K562 (cell line): ENCODE data around the gene MRPS6.

Experiments used
- CTCF ChIP-seq, 3 experiments: IDR thresholded peaks in 2 of 3; conservative IDR thresholded peaks in 1 of 3; 2 replicates each; pipeline ENCODE4 v1.5.1; 2011 to 2012; ENCODE audit warnings: low read length in 3 of 3, mild to moderate bottlenecking in 3 of 3, control low read depth in 2 of 3, improper control_type of control experiment in 1 of 3, inconsistent platforms in 1 of 3, low read depth in 1 of 3, mixed read lengths in 1 of 3, moderate library complexity in 1 of 3; ENCODE audit not compliant: insufficient read depth in 2 of 3
- E2F6 ChIP-seq, 2 experiments: IDR thresholded peaks; 2 replicates each; pipeline ENCODE4 v1.6.1; 2011; ENCODE audit warnings: borderline replicate concordance in 1 of 2, control low read depth in 1 of 2, low read depth in 1 of 2, low read length in 1 of 2, mild to moderate bottlenecking in 1 of 2, mixed read lengths in 1 of 2, moderate library complexity in 1 of 2; ENCODE audit not compliant: insufficient read depth in 1 of 2, insufficient read length in 1 of 2, poor library complexity in 1 of 2, severe bottlenecking in 1 of 2; ENCODE audit errors: extremely low read depth in 1 of 2
- EZH2 ChIP-seq: IDR thresholded peaks from 2 replicates; pipeline ENCODE4 v1.6.1; 2012; ENCODE audit warnings: low read depth, mild to moderate bottlenecking, inconsistent platforms, low read length, borderline replicate concordance
- GABPA ChIP-seq: fragments of 200-800 bp; sonication (Bioruptor generic); conservative IDR thresholded peaks from 2 replicates; pipeline ENCODE4 v1.6.1; 2016; ENCODE audit warnings: low read depth, missing genetic modification characterization, missing compliant biosample characterization
- HMG20A ChIP-seq: fragments of 450-650 bp; formaldehyde crosslinking; conservative IDR thresholded peaks from 2 replicates; pipeline ENCODE4 v1.4.0; 2020; ENCODE audit warnings: mild to moderate bottlenecking, mixed read lengths
- SIN3A ChIP-seq, 2 experiments: fragments of 150-350 bp in 1 of 2; IDR thresholded peaks; 2 replicates each; pipeline ENCODE4 v1.6.1; 2011 to 2016; ENCODE audit warnings: borderline replicate concordance in 2 of 2, low read depth in 2 of 2, low read length in 2 of 2, mild to moderate bottlenecking in 2 of 2, moderate library complexity in 2 of 2; ENCODE audit not compliant: control insufficient read depth in 1 of 2
- TAF1 ChIP-seq: IDR thresholded peaks from 2 replicates; pipeline ENCODE4 v1.6.1; 2011; ENCODE audit warnings: mild to moderate bottlenecking, low read length, moderate library complexity; ENCODE audit not compliant: insufficient read depth, control insufficient read depth, severe bottlenecking; ENCODE audit errors: extremely low read depth
- ZNF253 ChIP-seq: fragments of 250-450 bp; sonication (Bioruptor Pico); conservative IDR thresholded peaks from 2 replicates; pipeline ENCODE4 v1.6.1; 2021; ENCODE audit warnings: mild to moderate bottlenecking
- ZNF311 ChIP-seq: fragments of 250-450 bp; sonication (Bioruptor Pico); IDR thresholded peaks from 2 replicates; pipeline ENCODE4 v1.4.0; 2020; ENCODE audit warnings: mild to moderate bottlenecking, moderate library complexity
- ZNF644 ChIP-seq: fragments of 200-800 bp; sonication (Bioruptor generic); IDR thresholded peaks from 2 replicates; pipeline ENCODE4 v1.6.1; 2016; ENCODE audit warnings: low read depth, missing genetic modification characterization, missing compliant biosample characterization
- TF ChIP-seq, protein P1 (sequence below): sonication (generic); formaldehyde crosslinking; IDR thresholded peaks from 2 replicates; pipeline ENCODE4 v1.8.1; 2023; ENCODE audit warnings: mild to moderate bottlenecking, missing genetic modification reagents, moderate library complexity

DNA sequence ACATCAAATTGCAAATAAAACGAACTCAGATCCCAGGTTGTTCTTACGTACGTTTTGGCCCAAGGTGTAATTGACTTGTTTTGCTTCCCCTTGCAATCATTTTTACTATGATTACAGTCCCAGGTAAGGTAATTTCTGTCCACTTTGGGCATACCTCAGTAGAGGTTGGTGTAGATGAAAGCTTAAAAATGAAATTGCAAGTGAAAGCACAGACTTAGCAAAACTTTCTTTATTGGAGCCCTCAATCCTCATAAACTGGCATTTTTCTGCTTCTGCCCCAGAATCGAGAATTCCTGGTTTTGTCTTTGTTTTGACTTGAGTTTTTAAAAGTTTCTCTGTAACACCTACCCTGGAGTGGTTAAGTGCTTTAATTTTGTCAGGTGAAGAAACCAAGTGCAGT is 9.4 kb downstream of the MRPS6 start:
- no peak for TF ChIP-seq ZNF311 (CRISPR knock-in tag)
- TF ChIP-seq, protein P1, sequence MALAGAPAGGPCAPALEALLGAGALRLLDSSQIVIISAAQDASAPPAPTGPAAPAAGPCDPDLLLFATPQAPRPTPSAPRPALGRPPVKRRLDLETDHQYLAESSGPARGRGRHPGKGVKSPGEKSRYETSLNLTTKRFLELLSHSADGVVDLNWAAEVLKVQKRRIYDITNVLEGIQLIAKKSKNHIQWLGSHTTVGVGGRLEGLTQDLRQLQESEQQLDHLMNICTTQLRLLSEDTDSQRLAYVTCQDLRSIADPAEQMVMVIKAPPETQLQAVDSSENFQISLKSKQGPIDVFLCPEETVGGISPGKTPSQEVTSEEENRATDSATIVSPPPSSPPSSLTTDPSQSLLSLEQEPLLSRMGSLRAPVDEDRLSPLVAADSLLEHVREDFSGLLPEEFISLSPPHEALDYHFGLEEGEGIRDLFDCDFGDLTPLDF (CRISPR knock-in tag) = no peak
- no peak for TF ChIP-seq TAF1
- TF ChIP-seq ZNF253 (CRISPR knock-in tag) = no peak
- no peak for TF ChIP-seq HMG20A (CRISPR knock-in tag)
- TF ChIP-seq SIN3A (IDR thresholded peaks at IDR 0.05; ENCODE audit: borderline replicate concordance in 2 of 2, control insufficient read depth in 1 of 2, low read depth in 2 of 2, low read length in 2 of 2) = no peak
- no peak for TF ChIP-seq GABPA (tag)
- no peak for TF ChIP-seq EZH2
- TF ChIP-seq ZNF644 (tag) = no peak
- TF ChIP-seq E2F6 (IDR thresholded peaks at IDR 0.05; ENCODE audit: borderline replicate concordance in 1 of 2, extremely low read depth in 1 of 2, insufficient read depth in 1 of 2, insufficient read length in 1 of 2, low read depth in 1 of 2, low read length in 1 of 2, poor library complexity in 1 of 2, severe bottlenecking in 1 of 2) = no peak
- no peak for TF ChIP-seq CTCF (IDR thresholded peaks at IDR 0.05 in 2 of 3, conservative IDR thresholded peaks at IDR 0.05 in 1 of 3; ENCODE audit: insufficient read depth in 2 of 3, low read depth in 1 of 3, low read length in 3 of 3)
